GM19035 (cell line): Measurements from ENCODE around the gene HCAR3.
"Not testable (repeated sequence)": the region's sequence is repeated elsewhere in the genome, so short reads cannot be mapped to it uniquely, and the experiment has no call there.

ENCODE experiments used
- ATAC-seq: cut with Tn5 transposase; IDR thresholded peaks from one replicate; pipeline ENCODE4 v1.9.1; 2021; ENCODE audit not compliant: unreplicated experiment

HCAR3 gene

DNA sequence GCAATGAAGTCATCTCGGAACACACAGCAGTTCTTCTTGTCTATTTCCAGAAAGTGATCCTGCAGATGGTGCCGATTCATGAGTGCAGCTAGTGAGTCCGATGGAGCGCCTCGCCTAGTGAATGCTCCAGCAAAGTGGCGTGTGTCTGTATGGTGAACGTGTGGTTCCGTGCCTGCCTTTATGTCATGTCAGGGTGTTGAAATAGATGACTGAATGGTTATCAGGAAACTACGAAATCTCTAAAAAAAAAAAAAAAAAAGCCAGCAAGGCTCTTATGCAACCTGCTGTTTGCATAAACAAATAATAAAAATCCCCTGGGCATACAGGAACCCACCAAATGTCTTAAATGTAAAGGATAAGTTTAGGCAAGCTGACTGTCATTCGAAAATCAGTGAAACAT is at the start of gene HCAR3:
Gene HCAR3 (minus strand): TSS at position 154 of the 400 bp plus-strand sequence. CDS start 74 bp downstream, at position 80.
- not testable (repeated sequence) for ATAC-seq

DNA sequence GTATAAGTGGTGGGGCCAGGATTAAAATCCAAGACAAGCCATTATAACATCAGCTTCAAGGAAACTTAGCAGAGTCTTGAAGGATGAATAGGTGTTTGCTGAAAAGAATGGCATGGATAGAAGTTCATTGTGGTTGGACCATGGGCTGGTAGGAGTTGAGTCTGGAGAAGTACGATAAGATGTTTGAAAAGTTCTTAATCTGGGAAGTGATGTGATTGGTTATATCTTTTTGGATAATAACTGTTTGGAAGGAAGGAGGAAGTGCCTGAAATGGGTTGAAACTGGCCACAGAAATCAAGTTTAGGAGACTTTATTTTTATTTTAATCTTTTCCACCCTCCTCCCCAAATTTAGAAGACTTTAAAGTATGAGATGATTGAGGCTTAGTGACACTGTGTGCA is 41.0 kb upstream of the HCAR3 start:
- no peak for ATAC-seq

DNA sequence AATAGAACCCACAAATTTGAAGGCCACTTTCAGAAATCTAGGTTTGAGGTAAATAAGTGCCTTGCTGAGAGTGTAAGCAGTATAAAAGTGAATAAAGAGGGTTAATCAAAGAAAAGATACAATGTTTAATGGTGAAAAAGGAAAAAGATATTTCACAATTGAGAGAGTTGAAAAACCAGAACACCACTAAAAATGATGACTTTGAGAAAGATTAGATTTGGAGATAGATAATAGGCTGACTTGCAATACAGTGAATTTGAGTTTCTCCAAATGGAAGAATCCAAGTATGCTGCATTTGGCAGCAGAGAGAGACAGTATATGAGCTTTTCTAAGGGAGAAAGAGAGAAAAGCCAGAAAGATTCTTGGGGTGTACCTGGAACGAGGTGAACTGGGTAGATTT is 38.2 kb upstream of the HCAR3 start:
- ATAC-seq, result no peak

DNA sequence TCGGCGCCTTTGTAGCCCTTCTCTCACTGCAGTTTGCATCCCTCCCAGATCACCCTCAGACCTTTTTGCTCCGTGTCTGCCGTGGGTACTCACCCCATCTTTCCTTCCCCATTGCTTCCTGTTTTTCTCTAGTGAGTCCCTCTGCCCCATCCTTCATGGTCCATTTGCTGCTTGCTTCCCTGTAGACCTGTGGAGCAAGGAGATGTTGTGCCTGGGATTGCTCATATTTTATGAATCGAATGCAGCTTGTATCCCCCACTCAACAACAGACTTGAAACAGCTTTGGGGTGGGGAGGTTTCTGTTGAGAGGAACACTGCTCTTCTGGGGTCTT is 36.7 kb upstream of the HCAR3 start:
- ATAC-seq, result no peak

DNA sequence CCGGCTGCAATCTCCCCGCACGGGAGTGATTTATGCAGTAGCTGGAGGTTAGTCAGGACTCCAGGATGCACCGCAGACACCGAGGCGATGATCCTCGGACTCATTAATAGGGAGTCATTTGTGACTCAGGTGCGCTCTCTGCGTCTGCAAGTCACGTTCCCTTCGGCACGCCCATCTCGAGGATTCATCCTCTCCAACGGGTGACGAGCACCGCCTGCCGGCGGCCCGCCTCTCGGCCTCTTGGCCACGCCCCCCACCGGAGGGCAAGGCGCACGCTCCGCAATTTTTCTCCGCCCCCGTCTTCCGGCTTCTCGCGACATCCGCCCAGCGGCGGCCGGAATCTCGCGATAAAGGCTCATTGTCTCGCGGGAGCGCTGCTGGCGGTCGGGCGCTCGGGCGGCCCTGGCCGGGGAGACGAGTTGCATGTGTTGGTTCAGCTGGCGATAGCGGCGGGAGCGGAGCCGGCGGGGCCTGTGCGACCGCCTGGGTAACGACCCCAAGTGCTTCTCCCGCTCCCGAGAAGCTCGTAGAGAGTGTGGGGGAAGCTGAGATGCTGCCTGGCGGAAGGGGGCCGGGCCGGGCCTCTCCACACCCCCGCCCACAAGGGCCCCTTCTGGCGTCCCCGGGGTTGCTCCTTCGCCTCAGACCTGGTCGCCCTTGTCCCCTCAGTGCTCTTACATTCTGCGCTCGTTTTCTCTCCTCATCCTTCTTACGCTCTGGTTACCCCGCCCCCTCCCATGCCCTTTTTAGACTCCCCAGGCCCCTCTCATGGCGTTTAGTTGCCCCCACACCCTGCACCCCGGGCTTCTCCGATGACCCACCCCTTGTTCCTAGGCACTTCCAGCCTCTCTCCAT is 36.1 kb upstream of the HCAR3 start, which contains the start of gene DENR:
Gene DENR (plus strand): TSS at position 361 of the 855 bp plus-strand sequence. CDS start 878 bp downstream, outside the sequence.
- peak; percentile 98 for ATAC-seq

DNA sequence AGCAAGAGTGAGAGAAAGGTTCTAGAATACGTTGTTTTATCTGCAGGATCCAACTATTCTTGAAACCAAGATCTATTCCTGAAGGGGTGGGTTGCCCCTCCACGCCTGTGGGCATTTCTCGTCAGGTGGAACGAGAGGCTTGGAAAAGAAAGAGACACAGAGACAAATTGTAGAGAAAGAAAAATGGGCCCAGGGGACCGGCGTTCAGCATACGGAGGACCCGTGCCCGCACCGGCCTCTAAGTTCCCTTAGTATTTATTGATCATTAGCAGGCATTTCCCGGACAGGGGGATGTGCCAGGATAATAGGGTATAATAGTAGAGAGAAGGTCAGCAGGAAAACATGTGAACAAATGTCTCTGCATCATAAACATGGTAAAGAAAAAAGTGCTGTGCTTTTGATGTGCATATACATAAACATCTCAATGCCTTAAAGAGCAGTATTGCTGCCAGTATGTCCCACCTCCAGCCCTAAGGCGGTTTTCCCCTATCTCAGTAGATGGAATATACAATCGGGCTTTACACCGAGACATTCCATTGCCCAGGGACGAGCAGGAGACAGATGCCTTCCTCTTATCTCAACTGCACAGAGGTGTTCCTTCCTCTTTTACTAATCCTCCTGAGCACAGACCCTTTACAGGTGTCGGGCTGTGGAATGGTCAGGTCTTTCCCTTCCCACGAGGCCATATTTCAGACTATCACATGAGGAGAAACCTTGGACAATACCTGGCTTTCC is 34.3 kb upstream of the HCAR3 start:
- not testable (repeated sequence) for ATAC-seq

DNA sequence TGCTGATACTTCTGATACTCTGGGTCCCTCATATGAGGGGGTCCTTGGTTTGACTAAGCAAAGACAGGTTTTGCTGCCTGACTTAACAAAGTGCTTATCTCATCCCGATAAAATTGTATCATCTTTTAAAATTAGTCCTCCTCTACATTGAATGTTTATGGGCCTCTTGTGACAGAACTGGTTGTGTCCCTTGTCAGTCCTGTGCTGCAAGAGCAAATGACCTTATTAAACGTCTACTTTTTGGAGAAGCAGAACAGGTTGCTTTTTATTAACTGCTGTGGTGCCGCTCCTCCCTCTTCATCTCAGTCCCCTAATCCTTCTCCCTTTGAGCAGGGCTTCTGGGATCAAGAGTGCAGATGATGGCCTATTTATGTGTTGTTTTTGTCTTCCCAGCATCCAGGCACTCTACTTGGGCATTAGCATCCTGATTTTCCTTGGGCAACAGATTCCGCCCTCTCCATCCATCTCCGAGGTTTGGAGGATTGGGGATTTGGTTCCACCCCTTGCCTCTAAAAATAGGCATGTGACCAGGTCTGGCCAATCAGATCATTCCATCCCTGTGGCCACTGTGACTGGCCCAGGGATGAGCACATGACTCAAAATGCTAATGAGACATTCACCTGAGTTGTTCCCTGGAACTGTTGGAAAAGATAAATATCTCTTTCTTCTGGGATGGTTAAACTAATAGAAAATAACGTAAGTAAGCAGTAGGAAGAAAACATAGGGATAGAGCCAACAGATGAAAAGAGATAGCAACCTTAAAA is 33.1 kb upstream of the HCAR3 start:
- ATAC-seq, result no peak

DNA sequence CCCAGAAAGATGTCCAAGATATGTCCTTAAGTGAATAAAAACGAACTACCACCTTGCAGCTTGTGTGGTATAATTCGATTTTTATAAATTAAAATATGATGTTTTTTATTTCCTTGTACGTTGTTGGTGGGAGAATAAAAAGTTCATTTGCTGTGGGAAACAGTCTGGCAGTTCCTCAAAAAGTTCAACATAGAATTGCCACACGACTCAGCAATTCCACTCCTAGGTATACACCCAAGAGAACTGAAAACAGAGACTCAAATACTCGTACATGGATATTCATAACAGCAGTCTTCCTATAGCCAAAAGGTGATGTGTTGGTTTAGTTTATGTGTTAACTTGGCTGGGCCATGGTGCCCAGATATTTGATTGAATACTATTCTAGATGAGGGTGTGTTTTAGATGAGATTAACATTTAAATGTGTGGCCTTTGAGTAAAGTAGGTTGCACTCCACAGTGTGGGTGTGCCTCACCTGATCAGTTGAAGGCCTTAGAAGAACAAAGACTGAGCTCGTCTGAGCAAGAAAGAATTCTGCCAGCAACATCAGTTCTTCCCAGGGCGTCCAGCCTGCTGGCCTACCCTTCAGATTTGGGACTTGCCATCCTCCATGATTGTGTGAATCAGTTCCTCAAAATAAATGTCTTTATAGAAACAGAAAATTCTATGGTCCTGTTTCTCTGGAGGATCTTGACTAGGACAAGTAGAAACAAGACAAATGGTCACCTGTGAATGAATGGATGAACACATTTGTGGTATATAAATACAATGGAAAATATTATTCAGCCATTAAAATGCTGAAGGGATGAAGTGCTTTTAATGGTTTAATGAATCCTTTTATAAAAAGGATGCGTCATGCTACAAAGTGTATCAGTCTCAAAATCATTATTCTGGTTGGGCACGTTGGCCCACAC is 30.9 kb upstream of the HCAR3 start:
- no peak for ATAC-seq

DNA sequence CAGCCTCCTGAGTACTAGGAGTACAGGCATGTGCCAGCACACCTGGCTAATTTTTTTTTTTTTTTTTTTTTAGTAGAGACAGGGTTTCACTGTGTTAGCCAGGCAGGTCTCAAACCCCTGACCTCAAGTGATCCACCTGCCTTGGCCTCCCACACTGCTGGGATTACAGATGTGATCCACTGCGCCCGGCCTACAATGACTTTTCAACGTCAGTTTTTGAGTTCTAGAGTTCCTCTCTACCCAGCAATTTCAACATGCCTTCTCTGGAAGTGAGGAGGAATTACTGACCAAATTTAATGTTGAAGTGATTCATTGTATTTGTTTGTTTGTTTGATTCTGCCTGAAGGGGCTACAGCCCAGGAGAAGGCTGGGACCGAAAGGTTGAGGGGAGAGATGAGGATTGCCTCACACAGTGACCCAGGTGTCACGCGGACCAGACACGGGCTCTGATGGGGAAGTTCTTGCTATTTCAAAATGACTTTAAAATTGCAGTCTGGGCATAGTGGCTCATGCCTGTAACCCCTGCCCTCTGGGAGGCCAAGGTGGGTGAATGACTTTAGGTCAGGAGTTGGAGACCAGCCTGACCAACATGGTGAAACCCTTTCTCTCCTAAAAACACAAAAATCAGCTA is 27.4 kb upstream of the HCAR3 start:
- ATAC-seq, result no peak

DNA sequence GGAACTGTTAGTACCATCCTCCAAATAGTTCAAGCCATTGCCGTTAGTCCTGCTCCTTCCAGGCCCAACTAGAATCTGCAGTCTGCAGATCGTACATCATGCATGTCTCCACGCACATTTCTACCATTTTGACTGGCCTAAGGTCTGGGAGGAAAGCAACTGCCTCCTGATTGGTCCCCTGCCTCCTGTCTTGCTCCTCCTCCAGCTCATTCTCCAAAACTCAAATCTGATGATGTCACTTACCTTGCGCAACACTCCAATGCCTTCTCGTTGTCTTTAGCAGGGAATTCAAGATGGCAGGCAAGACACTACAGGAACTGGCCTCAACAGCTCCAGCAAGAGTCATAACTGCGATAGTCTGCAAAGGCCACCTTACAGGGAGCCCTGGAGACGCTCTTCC is 23.7 kb upstream of the HCAR3 start:
- ATAC-seq, result no peak

DNA sequence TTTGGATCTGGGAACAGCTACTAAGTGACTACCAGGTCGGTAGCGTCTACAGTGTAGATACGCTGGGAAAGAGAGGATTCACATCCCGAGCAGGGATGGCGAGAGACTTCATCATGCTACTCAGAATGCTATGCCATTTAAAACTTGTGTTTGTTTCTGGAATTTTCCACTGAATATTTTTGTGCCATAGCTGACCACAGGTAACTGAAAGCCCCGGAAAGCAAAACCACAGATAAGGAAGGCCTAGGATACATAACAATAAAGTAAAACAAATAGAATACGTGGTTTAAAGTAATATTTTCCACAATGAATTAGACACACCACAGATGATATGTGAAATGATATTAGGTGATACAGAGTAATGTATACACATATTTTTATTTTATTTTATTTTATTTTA is 22.0 kb upstream of the HCAR3 start:
- no peak for ATAC-seq

DNA sequence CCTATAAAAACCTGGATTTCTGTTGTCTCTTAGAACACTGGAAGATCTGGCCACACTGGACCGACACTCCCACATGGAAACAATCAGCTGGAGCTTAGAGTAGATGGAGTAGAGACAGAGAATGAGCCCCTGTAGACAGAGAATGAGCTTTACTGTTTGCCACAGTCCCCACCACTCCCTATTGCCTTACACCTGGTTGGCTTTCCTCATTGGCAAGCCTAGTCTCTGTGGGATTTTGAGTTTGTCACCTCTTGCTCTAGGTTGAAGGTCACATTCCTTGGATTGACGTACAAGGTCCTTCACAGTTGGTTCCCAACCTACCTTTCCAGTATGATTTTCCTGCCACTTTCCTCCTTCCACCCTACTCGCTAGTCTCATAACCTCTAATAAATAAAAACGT is 16.0 kb upstream of the HCAR3 start:
- no peak for ATAC-seq

DNA sequence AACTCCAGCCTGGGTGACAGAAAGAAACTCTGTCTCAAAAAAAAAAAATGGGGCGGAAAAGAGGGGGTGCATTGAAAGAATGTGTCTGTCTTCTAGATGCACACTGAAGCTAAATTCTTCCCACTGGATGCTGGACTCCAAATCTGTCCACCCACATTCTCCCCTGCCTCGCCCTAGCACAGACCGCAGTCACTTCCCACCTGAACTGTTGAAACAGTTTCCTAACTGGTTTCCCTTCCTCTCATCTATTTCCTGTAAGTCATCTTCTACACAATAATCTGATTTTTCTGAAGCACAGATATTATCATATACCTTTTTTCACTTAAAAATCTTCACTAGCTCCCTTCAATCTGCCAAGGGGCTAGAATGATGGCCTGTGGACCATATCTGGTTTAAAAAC is 15.6 kb upstream of the HCAR3 start:
- no peak for ATAC-seq

DNA sequence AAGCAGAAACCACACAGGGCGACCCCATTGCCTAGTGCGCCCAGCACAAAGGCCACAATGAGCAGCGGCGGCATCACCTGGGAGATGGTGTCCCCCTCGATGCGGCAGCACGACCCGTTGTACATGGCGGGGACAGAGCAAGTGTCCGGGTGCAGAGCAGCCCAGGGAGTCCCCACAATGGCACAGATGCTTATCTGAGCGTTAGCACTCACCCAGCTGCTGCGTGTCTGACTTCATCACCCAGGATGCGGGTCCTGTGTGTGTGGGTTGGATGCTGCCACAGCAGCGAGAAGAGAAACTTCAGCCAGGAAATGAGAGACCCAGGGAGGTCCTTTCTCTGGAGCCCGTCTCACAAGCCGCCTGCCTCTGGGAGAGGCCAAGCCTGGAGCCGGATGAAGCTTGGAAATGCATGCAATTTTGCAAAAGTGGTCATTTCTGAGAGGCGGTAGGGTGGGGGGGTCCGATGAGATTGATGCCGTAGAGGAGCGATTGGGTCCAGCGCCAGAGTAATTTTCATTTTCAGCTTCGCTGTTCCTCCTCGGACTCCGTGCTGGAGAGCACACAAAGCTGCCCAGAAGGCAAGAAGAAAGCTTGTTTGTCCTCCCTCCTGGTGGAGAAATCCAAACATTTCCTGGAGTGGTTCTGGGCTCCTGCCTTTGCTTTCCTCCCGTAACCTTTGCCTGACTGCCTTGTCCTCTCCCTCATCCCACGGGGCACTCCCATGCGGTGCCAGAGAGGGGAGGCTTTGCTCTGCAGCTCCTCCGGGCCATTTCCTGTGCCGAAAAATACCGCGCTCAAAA is 13.8 kb upstream of the HCAR3 start, which contains the start of gene HCAR1:
Gene HCAR1 (minus strand): TSS at position 630 of the 800 bp plus-strand sequence. CDS start 505 bp downstream, at position 125.
- no peak for ATAC-seq

DNA sequence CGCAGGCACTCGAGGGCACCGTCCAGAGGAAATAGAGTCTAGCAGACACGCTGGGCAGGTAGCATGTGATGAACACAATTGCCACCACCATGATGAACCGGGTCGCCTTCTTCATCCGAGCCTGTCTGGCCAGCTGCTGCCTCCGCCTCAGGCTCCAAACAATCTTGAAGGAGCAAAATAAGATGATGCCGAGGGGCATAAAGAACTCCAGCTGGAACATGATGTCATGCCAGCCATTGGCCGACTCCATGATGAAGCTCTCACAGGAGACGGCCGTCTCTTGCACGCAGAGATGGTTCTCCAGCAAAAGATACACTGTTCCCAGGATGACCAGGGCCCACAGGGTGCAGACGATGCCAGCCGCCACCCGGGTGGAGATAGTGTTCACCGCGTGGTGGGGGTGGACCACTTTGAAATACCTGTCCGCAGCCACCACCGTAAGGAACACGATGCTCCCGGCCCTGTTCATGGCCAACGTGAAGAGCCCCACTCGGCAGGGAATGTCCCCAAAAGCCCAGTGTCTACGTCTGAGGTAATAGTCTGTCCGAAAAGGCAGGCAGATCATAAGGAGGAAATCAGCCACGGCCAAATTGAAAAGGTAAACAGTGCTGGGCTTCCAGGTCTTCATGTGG is 13.1 kb upstream of the HCAR3 start:
- no peak for ATAC-seq

DNA sequence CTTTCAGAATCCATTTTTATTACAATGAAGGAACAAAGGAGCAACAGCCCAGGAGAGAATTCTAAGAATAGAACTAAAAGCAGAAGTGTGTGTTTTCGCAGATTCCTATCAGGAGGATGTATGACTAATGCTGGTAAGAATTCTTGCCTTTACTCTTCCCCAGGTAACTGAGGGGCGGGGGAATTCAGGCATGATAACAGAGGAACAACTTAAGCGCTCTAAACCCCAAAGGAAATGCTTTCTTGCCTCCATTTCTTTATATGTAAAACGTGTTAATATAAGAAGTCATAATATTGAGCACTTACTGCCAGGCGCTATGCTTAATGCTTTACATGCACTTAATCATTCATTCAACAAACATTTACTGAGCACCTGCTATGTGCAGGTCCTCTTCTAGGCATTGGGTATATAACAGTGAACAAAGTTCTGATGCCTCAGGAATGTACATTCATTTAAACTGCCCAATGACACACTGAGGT is 9.5 kb upstream of the HCAR3 start:
- ATAC-seq, result no peak

DNA sequence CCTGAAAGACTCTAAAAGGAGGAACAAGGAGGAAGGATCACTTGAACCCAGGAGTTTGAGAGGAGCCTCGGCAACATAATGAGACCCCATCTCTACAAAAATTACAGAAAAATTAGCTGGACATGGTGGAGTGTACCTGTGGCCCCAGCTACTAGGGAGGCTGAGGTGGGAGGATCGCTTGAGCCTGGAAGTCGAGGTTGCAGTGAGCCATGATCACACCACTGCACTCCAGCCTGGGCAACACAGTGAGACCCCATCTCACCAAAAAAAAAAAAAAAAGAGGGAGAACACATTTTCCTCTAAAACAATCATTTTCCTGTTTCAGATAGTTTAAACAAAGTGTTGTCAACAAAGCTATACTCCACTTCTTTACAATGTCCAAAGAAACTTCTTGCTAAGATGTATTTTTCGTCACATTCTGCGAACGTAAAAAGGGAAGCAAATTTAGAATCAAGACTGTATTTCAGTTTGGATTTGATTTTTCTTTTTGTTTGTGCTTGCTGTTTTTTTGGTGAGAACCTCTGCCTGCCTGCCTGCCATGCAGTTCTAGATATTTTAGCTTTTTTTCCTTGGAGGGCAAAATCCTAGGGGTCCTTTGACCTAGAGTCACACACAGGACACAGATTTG is 9.0 kb upstream of the HCAR3 start:
- ATAC-seq, result no peak

DNA sequence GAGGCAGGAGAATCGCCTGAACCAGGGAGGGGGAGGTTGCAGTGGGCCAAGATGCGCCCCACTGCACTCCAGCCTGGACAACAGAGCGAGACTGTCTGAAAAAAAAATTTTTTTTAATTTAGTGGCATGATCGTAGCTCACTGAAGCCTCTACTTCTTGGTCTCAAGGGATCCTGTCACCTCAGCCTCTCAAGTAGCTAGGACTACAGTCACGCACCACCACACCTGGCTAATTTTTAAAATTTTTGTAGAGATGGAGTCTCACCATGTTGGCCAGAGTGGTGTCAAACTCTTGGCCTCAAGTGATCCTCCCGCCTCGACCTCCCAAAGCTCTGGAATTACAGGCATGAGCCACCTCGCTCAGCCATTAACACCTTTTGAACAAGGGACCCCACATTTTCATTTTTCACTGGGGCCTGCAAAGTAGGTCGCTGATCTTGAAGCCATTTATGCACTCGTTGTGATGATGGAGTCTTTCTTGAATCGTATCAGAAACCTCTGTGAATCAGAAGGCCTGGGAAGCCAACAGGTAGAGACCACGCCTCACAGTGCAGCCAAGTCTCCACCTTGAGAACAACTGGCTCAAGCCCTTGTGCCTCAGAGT is 8.1 kb upstream of the HCAR3 start:
- no peak for ATAC-seq
